AG09319 (cell line): Measurements from ENCODE around the gene TRIM45.

ENCODE experiments used
- DNase-seq: peaks from one replicate; pipeline ENCODE4 v3.0.0-alpha.2; 2010; ENCODE audit warnings: low read depth; ENCODE audit errors: extremely low read depth
- TF ChIP-seq, protein P1 (sequence below): IDR thresholded peaks from 2 replicates; pipeline ENCODE4 v1.5.1; 2011; ENCODE audit warnings: low read depth, mild to moderate bottlenecking, inconsistent platforms, low read length, moderate library complexity

Gene TRIM45

GRCh38 chr1:117135329-117135728 lies 13.8 kb upstream of the TRIM45 start:
- TF ChIP-seq, protein P1, sequence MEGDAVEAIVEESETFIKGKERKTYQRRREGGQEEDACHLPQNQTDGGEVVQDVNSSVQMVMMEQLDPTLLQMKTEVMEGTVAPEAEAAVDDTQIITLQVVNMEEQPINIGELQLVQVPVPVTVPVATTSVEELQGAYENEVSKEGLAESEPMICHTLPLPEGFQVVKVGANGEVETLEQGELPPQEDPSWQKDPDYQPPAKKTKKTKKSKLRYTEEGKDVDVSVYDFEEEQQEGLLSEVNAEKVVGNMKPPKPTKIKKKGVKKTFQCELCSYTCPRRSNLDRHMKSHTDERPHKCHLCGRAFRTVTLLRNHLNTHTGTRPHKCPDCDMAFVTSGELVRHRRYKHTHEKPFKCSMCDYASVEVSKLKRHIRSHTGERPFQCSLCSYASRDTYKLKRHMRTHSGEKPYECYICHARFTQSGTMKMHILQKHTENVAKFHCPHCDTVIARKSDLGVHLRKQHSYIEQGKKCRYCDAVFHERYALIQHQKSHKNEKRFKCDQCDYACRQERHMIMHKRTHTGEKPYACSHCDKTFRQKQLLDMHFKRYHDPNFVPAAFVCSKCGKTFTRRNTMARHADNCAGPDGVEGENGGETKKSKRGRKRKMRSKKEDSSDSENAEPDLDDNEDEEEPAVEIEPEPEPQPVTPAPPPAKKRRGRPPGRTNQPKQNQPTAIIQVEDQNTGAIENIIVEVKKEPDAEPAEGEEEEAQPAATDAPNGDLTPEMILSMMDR: no peak
- no peak for DNase-seq

DNA sequence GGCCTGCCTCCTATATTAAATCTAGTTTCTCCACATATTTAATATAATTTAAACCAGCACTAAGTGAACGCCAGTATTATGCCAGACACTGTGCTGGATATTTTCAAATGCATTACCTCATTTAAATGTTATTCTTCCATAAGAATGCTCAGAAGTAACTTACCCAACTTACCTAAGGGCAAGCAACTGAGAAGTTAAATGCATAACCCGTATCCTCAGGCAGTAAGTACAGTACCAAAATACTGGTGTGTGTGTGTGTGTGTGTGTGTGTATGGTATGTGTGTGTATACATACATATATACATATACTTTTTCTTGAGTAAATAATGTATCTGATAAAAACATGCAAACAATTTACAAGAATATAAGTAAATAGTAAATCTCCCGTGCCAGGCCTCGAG lies 9.0 kb upstream of the TRIM45 start:
- DNase-seq: no peak
- TF ChIP-seq, protein P1: no peak

DNA sequence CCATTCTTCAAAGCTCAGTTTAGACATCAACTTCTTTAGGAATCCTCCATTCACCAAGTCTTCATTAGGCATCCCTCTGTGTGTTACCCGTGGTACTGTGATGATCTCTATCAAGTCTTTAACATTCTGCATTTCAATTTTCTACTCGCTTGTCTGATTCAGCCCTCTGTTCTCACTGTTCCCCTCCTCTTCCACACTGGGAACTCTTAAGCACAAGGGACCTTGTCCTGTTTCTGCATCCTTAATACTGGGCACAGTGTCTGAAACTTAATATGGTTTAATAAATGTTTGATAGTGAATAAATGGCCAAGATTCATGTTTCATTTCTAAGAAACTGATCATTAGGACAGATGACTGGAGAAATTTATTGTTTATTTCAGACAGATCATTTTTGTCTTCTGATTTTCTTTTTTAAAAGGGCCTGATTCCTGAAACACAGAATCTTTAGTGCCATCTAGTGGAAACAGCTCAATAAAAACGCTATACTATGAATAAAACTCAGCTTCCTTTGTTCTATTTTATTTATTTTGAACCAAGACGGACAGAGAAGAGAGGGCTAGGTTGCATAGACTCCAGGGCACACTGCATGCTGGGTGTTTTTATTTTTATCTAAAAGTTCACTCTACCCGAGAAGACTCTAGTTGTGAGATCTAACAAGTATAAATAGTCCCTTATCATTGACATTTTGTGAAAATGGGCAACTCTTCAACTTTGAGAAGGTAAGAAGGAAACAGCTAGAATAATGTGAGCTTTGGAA lies 7.0 kb upstream of the TRIM45 start:
- no peak for DNase-seq
- TF ChIP-seq, protein P1: peak; percentile 46

DNA sequence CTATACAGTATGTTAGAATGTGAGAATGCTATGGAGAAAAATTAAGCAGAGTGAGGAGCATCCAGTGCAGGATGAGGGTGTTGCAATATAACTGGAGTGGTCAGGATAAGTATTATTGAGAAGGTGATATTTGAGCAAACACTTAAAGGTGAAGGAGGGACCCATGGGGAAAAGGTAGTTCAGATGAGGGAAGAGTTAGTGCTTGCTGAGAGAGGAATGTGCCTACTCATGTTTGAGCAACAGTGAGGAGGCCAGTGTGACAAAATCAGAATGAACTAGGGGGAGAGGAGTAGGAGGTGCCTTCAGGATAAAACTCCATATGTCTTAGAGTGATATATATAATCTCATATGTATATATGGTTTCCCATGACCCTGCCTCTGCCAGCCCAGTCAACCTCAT lies 6.2 kb upstream of the TRIM45 start:
- no peak for DNase-seq
- TF ChIP-seq, protein P1: no peak

DNA sequence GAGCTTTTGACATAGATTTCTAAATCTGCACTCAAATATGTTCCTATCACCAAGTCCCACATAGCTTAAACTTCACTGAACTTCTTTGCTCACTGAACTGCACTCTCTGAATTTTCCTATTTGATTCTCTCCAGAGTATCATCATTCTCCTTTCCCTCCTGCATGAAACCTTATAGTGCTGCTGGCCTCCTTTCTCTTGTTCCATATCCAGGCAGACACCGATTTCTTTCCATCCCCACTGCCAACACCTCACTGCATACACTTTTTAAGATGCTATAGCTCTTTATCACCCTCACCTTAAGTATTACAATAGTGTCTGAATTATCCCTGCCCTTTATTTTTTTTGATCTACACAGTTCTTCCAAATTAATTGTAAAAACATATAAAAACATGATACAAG lies 3.1 kb upstream of the TRIM45 start:
- DNase-seq: no peak
- TF ChIP-seq, protein P1: no peak

GRCh38 chr1:117123274-117123673 lies 1.7 kb upstream of the TRIM45 start:
- no peak for DNase-seq
- TF ChIP-seq, protein P1: no peak

DNA sequence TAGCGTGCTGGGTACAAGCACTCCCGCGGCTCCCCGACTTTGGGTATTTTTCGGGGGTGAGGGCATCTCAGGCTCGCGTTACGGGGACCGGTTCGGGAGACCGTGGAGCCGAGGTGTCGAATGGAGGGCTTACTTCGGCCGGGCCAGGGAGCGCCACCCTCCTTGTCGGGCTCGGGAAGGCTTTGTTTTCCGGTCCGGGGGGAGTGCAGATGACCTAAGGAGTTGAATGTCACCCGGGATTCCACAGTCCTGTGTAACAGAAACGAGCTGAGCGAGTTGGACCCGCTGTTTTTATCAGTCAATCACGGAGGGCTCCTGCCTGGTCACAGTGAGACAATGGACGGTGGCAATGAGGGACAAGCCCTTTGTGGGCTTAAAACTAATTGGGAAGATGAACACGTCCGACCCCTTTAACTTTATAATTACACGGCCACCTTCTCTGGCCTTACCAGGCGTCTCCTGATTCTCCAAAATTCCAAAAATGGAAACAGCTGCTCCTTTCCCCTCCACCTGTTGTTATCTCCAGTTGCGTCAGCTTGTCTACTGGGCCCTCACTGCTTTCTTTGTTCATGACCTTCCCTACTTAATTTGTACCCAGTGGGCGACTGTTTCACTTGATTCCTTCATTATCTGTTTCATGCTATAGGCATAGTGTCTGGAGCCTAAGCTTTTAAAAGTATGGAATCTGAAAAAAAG lies 929 bp upstream of the TRIM45 start:
- no peak for DNase-seq
- TF ChIP-seq, protein P1: no peak
